HG02571 (cell line): ENCODE data around the gene POLD4.

Experiments
- ATAC-seq: cut with Tn5 transposase; IDR thresholded peaks from one replicate; pipeline ENCODE4 v1.9.1; 2021; ENCODE audit warnings: mild to moderate bottlenecking, moderate library complexity; ENCODE audit not compliant: unreplicated experiment

POLD4 gene

GRCh38 chr11:67389477-67389876, 36.1 kb upstream of the POLD4 start:
- no peak for ATAC-seq

- no peak for ATAC-seq
Observed at GRCh38 chr11:67387518-67387917, 34.2 kb upstream of the POLD4 start.

- ATAC-seq = no peak
Observed at GRCh38 chr11:67387069-67387468, 33.7 kb upstream of the POLD4 start.

- no peak for ATAC-seq
Observed at GRCh38 chr11:67384851-67385366, 31.6 kb upstream of the POLD4 start.

DNA sequence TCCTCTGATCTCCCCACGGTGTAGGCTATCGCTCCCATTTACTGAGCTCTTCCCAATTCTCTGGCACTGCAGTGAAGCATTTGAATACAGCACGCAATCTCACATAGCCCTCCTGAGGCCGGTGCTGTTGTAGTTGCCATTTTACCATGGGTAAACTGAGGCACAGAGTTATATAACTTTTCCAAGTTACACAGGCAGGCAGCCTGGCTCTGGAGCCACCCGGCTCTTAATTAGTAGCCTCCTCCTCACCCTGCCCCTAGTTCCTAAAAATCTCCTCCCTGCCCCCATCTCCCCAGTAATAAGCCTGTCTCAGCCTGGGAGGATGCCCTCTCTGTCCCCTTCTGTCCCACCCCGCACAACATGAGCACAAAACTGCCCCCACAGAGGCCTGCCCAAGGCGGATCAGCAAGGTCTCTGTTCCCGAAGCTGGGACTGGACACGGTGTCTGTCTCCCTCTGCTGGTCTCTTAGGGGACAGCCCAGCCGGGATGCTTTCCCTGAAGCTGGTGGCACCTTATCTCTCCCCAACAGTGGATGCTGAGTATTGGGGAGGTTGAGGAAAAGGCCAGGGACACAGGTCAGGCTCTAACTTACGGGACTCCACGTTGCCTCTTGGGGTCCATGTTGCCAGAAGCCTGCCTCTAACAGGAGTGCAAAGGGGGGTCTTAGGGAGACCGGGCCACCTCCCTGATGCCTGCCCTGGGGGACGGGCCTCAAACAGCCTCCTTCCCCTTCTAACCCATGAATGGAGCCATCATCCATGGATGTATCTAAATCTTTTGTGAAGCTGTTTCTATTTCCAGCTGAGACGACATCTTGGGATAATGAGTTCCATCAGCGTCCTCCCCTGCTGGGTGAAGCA, 29.2 kb upstream of the POLD4 start:
- no peak for ATAC-seq

DNA sequence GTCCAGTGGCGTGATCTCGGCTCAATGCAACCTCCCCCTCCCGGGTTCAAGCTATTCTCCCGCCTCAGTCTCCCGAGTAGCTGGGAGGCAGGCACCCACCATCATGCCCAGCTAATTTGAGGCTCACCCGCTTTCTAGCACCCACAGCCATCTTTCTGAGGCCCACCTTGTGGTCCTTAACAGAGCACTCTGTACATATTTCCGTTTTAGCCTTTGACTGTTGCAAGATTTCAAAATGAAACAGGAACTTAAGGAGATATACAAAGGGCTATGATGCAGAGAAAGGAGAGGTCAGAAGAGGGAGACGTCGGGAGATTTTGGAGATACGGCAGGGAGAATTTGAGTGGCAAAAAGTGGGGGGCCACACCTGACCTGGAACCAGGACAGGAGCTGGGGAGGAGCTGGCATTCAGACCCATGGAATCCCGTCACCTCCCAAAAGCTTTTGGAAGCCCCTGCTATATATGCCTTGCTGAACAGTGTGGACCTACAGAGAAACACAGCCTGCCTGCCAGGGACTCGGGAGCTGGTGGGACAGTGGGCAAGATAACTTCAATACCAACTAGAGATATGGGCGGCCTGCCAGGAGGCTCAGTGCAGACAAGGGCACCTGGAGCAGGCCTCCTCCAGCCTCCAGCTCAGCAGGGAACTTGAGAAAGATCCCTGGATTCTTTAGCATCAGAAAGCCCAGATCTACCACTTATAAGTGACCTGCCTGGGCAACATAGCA, 28.1 kb upstream of the POLD4 start:
- no peak for ATAC-seq

DNA sequence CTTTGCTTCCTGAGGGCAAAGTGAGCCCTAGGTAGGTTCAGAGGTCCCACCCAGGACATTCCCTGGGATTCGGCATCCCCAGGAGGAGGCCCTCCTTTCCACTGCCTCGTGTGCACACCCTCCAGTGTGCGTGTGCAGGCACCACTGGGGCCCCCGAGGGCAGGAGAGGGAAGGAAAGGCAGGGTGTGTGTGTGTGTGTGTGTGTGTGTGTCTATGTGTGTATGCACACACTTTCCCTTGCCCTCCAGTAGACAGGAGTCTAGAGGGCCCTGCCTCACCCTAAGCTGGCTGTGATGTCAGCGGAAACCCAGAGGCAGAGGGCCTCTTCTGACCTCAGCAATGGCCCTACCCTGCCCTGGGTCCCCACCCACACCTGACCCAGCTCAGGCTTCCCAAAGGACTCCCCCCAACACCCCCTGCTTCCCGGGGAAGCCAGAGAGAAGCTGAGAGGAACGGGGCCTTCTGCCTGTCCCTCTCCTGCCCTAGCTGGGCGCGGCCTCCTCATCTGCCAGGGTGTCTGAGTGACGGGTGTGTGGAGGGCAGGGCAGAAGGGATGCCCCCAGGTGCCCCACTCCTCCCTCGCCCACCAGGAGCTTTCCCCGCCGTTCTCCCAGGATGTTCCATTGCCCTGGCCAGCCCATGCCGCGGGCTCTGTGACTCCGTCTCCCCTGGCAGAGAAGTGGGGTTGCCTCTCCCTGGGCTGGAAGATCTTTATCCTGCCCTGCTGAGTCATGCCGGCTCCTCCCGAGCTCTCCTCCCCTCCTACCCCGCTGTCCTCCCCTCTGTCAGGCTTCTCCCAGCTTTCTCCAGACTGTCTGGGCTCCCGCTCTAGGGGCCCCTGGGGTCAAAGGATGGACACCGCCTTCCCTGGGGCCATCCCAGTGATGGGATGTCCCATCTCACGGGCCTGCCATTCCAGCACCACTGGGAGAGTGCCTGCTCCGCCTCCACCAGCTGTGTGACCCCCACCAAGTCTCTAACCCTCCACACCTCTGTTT, 26.0 kb upstream of the POLD4 start:
- no peak for ATAC-seq

- no peak for ATAC-seq
Observed at GRCh38 chr11:67378544-67378943, 25.2 kb upstream of the POLD4 start.

DNA sequence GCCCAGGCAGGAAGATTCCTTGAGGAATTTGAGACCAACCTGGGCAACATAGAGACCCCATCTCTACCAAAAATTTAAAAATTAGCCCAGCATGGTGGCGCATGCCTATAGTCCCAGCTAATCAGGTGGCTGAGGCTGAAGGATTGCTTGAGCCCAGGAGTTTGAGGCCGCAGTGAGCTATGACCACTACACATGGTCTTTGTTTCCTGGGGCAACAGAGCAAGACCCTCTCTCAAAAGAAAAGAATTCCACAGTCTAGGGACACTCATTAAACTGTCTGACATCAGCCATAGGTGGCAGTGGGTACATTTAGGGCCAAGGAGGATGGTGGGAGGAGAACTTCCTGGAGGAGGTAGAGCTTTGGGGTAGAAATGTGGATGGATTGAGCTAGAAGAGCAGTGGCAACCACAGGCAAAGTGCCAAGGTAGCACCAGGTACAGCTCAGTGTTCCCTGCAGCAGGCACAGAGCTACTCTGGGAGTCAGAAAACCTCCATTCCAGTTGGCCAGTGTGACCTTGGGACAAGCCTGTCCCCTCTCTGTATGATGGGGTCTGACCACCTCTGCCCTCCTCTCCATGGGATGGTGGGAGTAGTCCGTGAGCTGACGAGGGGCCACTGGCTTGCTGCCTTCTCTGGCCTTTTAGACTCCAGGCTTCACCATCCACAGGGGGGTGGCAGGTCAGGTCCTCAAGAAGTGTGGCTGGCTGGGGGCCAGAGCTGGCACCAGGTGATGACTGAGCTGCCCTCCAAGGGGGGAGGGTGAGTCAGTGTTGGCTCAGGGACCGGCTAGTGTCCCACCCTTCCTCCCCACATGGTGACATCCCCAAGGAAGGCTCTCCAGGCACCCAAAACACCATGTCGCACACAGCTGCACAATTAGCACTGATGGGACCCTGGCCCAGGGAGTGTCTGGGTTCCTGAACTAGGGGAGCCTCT, 23.8 kb upstream of the POLD4 start:
- no peak for ATAC-seq

- ATAC-seq = no peak
Observed at GRCh38 chr11:67376063-67376820, 22.9 kb upstream of the POLD4 start.

DNA sequence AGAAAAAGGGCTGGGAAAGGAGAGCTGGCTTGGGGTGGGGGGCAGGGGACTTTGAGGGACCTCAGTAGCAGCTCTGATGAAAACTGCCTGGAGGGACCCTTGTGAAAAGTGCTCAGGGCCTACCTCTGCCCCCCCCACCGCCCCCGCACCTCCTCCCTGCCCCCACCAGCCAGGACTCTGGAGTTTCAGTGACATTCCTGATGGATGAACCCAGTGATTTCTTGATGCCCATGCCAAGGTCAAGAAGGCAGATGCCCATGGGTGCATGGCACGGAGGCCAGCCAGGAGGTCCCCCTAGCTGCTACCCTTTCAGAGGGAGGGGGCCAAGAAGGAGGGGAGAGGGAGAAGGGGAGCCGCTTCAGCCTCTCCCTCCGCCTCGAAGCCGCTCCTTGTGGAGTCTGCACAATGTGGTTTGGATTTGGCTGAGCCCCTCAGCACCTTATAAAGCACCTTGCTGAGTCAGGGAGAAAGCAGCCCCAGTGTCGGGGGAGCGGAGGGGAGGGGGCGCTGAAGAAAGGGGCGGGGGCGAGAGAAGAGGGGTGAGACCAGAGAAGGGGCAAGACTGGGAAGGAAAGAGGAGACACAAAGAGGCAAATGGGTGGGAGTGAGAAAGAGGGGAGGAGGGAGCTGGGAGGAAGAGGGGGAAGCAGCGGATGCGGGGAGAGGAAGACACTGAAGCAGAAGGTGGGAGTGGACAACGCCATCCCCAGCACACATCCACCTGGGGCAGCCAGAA, 22.1 kb upstream of the POLD4 start:
- no peak for ATAC-seq

DNA sequence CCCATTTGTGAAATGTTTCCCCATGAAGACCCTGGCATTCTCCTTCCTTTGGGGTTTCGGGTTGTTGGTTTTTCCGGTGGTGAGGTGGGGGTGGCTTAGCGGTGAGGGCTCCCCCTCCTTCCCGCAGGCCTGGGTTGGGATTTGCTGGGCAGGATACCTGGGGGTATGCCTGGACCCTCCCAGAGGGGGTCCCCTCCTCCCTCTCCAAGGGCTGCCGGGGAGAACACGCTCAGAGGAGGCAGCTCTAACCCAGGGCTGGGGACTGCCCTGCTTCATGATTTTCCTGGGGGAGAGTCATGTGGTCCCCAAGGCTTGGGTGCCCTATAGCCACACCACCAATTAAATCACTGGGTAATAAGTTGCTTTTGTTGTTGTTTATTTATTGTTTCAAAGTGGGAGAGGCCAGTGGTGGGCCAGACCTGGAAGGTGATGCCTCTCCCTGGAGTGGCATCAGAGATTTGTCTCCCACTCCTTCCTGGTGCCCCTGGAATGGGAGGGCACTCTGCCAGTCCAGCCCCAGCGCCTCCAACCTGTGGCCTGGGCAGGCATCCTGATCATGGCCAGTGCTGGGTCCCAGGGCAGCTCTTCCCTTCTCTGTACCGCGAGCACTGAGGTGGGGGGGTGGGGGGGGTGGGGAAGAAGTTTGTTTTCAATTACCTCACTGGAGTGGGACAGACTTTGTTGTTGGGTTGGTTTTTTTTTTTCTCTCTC, 21.4 kb upstream of the POLD4 start:
- no peak for ATAC-seq

DNA sequence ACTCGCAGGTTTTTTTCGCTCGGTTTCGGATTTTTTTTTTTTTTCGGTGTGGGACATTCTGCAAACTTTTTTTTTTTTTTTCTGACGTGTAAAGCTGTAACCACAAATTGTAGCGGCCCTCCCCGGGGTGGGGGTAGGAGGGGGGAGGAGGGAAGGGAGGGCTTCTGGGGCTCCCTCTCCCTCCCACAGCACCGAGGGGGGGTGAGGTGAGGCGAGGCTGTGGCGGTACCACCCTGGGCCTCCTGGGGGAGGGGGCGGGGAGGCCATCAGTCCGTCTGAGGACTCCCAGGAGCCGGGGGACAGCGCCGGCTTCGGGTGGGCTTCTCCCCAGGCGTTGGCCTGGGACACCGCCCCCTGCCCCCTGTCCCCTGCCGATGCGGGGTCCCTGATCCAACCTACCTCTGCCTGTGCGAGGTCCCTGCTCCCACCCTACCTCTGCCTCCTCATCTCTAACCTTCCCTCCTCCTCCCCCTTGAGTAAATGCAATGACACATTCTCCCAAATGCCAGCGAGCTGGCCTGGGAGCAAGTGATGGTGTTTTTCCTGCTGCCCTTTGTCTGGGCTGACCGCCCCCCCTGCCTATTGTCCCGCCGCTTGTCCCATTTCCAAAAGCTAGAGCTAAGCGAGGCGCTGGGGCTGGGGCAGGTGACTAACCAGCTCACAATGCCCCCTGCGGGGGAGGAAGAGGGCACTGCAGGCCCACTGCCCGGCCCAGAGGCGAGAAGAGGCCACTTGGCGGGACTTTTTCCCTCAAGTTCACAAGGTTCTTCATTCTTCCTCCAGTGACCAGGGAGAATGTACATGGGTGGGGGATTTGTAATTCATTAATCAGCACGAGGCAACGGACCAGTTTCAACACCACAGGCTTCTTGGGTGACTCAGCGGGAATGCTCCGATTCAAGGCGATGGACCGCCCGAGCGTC, 20.6 kb upstream of the POLD4 start:
- no peak for ATAC-seq

- ATAC-seq = no peak
Observed at GRCh38 chr11:67372993-67373647, 19.8 kb upstream of the POLD4 start, which contains the start of gene CLCF1. TSS of gene CLCF1 (minus strand) at chr11:67373598. CDS start at chr11:67373539, 59 bp downstream.

DNA sequence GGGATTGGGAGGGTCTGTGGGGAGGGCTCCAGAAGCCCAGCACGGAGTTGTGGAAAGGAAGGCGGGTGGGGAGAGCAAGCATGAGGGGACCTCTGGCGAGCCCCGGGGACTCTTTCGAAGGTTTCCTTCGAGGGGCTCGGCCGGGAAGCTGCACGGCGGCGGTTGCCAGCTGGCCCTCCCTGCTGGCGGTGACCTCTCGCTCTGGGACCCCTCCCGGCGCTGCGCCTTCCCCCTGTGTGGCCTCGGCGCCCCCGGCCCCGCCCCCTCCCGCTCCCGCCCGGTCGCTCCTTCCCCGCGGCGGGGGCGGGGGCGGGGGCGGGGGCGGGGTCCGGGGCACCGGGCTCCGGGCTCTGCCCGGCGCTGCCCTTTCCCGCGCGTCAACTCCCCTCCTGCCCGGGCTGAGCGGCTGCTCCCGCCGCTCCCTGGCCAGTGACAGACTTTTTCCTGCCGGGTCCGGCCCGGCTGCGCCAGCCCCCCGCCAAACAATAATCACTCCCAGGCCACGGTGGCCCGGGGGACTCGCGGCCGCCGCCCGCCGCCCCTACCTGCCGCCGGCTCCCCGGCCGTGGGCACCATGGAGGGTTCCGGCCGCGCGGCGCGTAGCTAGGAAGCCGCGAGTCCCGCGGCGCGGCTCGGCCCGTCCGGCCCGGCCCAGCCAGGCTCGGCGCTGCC, 19.1 kb upstream of the POLD4 start:
- no peak for ATAC-seq
